H9 (cell line): ENCODE results near the gene BUD13. TPM values are rescaled to one million over a fixed set of nuclear protein-coding genes. Genes with fewer than 3 reads are reported as not detected.
A peak's percentile ranks its signal among the peaks of the same experiment; 100 is the strongest.

Experiments used
- DNase-seq: peaks from one replicate; pipeline ENCODE4 v3.0.0-alpha.2; 2017
- H2AFZ ChIP-seq: one replicate; pipeline ENCODE4 v1.6.1; 2013; ENCODE audit warnings: mild to moderate bottlenecking, low read length, control low read depth, moderate library complexity
- H2AK5ac ChIP-seq: 2 replicates; pipeline ENCODE4 v1.6.1; 2013; ENCODE audit warnings: low read length, control low read depth, mixed read lengths; ENCODE audit not compliant: insufficient read length
- H2BK120ac ChIP-seq: one replicate; pipeline ENCODE4 v1.6.1; 2013; ENCODE audit warnings: low read depth, mild to moderate bottlenecking, low read length, control low read depth, inconsistent platforms; ENCODE audit not compliant: poor library complexity, severe bottlenecking
- H2BK12ac ChIP-seq: 2 replicates; pipeline ENCODE4 v1.6.1; 2013; ENCODE audit warnings: low read length, control low read depth, mixed read lengths, low read depth; ENCODE audit not compliant: insufficient read length
- H2BK15ac ChIP-seq: 2 replicates; pipeline ENCODE4 v1.6.1; 2013; ENCODE audit warnings: low read depth, low read length, control low read depth
- H2BK20ac ChIP-seq: one replicate; pipeline ENCODE4 v1.6.1; 2013; ENCODE audit warnings: low read depth, mild to moderate bottlenecking, low read length, control low read depth, inconsistent platforms; ENCODE audit not compliant: poor library complexity, severe bottlenecking
- H2BK5ac ChIP-seq: 2 replicates; pipeline ENCODE4 v1.6.1; 2013; ENCODE audit warnings: low read length, control low read depth, mixed read lengths; ENCODE audit not compliant: insufficient read length
- H3K14ac ChIP-seq: 2 replicates; pipeline ENCODE4 v1.6.1; 2013; ENCODE audit warnings: low read length, control low read depth; ENCODE audit not compliant: insufficient read depth
- H3K18ac ChIP-seq: 2 replicates; pipeline ENCODE4 v1.6.1; 2013; ENCODE audit warnings: low read depth, mild to moderate bottlenecking, mixed read lengths, low read length, control low read depth; ENCODE audit not compliant: insufficient read length
- H3K23ac ChIP-seq: 2 replicates; pipeline ENCODE4 v1.6.1; 2013; ENCODE audit warnings: low read length, control low read depth, mixed read lengths, low read depth; ENCODE audit not compliant: insufficient read length
- H3K23me2 ChIP-seq: 2 replicates; pipeline ENCODE4 v1.6.1; 2013; ENCODE audit warnings: low read depth, mild to moderate bottlenecking, mixed read lengths, low read length, control low read depth; ENCODE audit not compliant: insufficient read length, poor library complexity, severe bottlenecking
- H3K27ac ChIP-seq: 2 replicates; pipeline ENCODE4 v1.5.1; 2013; ENCODE audit warnings: low read length, control low read depth, mixed read lengths, low read depth; ENCODE audit not compliant: insufficient read length
- H3K27me3 ChIP-seq: 2 replicates; pipeline ENCODE4 v1.6.1; 2013; ENCODE audit warnings: low read length, control low read depth, inconsistent platforms; ENCODE audit not compliant: insufficient read depth
- H3K4ac ChIP-seq: 2 replicates; pipeline ENCODE4 v1.6.1; 2013; ENCODE audit warnings: low read depth, mild to moderate bottlenecking, control low read depth, inconsistent platforms, low read length, moderate library complexity
- H3K4me1 ChIP-seq: 2 replicates; pipeline ENCODE4 v1.6.1; 2013; ENCODE audit warnings: low read length, control low read depth, inconsistent platforms; ENCODE audit not compliant: insufficient read depth
- H3K4me2 ChIP-seq: 2 replicates; pipeline ENCODE4 v1.6.1; 2013; ENCODE audit warnings: low read length, control low read depth, mixed read lengths; ENCODE audit not compliant: insufficient read length, insufficient read depth
- H3K56ac ChIP-seq: 2 replicates; pipeline ENCODE4 v1.6.1; 2013; ENCODE audit warnings: low read depth, mild to moderate bottlenecking, mixed read lengths, low read length, control low read depth; ENCODE audit not compliant: insufficient read length
- H3K79me1 ChIP-seq: 2 replicates; pipeline ENCODE4 v1.6.1; 2013; ENCODE audit warnings: low read depth, mild to moderate bottlenecking, moderate library complexity, low read length, control low read depth, inconsistent platforms; ENCODE audit not compliant: insufficient read depth, poor library complexity, severe bottlenecking
- H3K79me2 ChIP-seq: 2 replicates; pipeline ENCODE4 v1.6.1; 2013; ENCODE audit warnings: low read length, control low read depth, inconsistent platforms; ENCODE audit not compliant: insufficient read depth
- H3K9ac ChIP-seq: 2 replicates; pipeline ENCODE4 v1.6.1; 2013; ENCODE audit warnings: low read length, control low read depth, mixed read lengths; ENCODE audit not compliant: insufficient read length; ENCODE audit errors: extremely low read depth
- H3K9me3 ChIP-seq: one replicate; pipeline ENCODE4 v1.6.1; 2013; ENCODE audit warnings: low read depth, low read length, inconsistent platforms; ENCODE audit not compliant: control insufficient read depth
- H3T11ph ChIP-seq: one replicate; pipeline ENCODE4 v1.6.1; 2013; ENCODE audit warnings: mild to moderate bottlenecking, low read length, control low read depth, inconsistent platforms
- H4K20me1 ChIP-seq: one replicate; pipeline ENCODE4 v1.6.1; 2013; ENCODE audit not compliant: control insufficient read depth, insufficient read length, insufficient read depth
- H4K5ac ChIP-seq: 2 replicates; pipeline ENCODE4 v1.6.1; 2013; ENCODE audit warnings: low read depth, mild to moderate bottlenecking, mixed read lengths, low read length, control low read depth; ENCODE audit not compliant: insufficient read length
- H4K8ac ChIP-seq: replicated peaks from 2 replicates; pipeline ENCODE4 v1.6.1; 2013; ENCODE audit warnings: low read length, control low read depth, mixed read lengths, low read depth; ENCODE audit not compliant: insufficient read length
- H4K91ac ChIP-seq: 2 replicates; pipeline ENCODE4 v1.6.1; 2013; ENCODE audit warnings: low read depth, mild to moderate bottlenecking, moderate library complexity, mixed read lengths, low read length, control low read depth; ENCODE audit not compliant: insufficient read length
- H3K27ac Mint-ChIP-seq, 3 experiments: 2 replicates in 2 of 3; 3 replicates in 1 of 3; pipeline ENCODE4 v1.8.0; 2020 to 2021; ENCODE audit warnings: mixed read lengths in 3 of 3, mild to moderate bottlenecking in 1 of 3, moderate library complexity in 1 of 3
- H3K27me3 Mint-ChIP-seq: 2 replicates; pipeline ENCODE4 v1.8.0; 2021; ENCODE audit warnings: low read depth, mild to moderate bottlenecking, moderate library complexity, mixed read lengths
- H3K36me3 Mint-ChIP-seq, 3 experiments: 2 replicates in 2 of 3; 3 replicates in 1 of 3; pipeline ENCODE4 v1.8.0; 2020 to 2021; ENCODE audit warnings: low read depth in 3 of 3, mixed read lengths in 3 of 3; ENCODE audit not compliant: insufficient read depth in 1 of 3
- H3K4me1 Mint-ChIP-seq, 2 experiments: 2 replicates each; pipeline ENCODE4 v1.8.0; 2020; ENCODE audit warnings: mixed read lengths in 2 of 2
- H3K4me3 Mint-ChIP-seq, 2 experiments: 2 replicates in 1 of 2; 3 replicates in 1 of 2; pipeline ENCODE4 v1.8.0; 2020 to 2021; ENCODE audit warnings: mild to moderate bottlenecking in 2 of 2, mixed read lengths in 2 of 2, moderate library complexity in 1 of 2
- H3K9me3 Mint-ChIP-seq, 2 experiments: 2 replicates in 1 of 2; 3 replicates in 1 of 2; pipeline ENCODE4 v1.8.0; 2020; ENCODE audit warnings: mild to moderate bottlenecking in 2 of 2, mixed read lengths in 2 of 2, moderate library complexity in 1 of 2
- WGBS: extraction: QIAGEN DNeasy Blood & Tissue Kit; methylation state at CpG from one replicate; pipeline ENCODE4 v1.1.7; 2013; ENCODE audit warnings: missing lambda C conversion rate, low lambda C conversion rate, mixed read lengths; ENCODE audit not compliant: insufficient read length; ENCODE audit errors: extremely low coverage; 5-methylcytosine and 5-hydroxymethylcytosine counted together
- total RNA-seq: library from RNA; stranded (reverse); gene quantifications from 2 replicates; pipeline ENCODE4 v1.2.1, GENCODE V29; 2021
- TF ChIP-seq, protein P1 (sequence below): fragments of 200-600 bp; sonication (generic); conservative IDR thresholded peaks from 3 replicates; pipeline ENCODE4 v1.8.0; 2021; ENCODE audit warnings: antibody characterized with exemption, mild to moderate bottlenecking

BUD13 gene
- total RNA-seq, 1 experiment from 2014 or later = 30.0 TPM

DNA sequence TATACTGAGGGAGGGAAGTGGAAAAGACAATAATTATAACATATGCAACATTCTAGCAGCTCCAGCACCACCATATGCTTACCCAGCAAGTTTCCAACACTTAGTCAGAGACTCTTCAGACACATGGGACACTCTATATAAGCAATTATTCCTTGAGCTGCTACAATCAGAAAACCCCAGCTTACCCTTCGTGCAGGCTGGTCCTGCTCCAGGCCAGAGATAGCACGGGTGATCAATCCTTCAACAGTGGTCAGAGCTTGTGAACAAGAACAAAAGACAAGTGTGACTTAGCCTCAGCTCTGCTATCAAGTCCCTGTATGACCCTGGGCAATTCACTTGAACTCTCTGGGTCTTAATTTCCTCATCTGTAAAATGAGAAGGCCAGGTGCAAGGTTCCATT, 13.5 kb upstream of the BUD13 start:
- Histone ChIP-seq H3K23me2 (peaks cover 13% of the 10 kb centered on the region), H4K5ac (no peak overlapping the region), H3K27me3 (no peaks in the 10 kb centered on the region; the same call in 1 of the 2 replicates), H3K4me1 (no peaks in the 10 kb centered on the region; the same call in 1 of the 2 replicates), H3K14ac (no peak overlapping the region), H2AK5ac (no peak overlapping the region), H2BK5ac (no peak overlapping the region), H3K23ac (no peak overlapping the region), H3K56ac (no peak overlapping the region), H2BK120ac (no peak overlapping the region), H2AFZ (no peak overlapping the region), H3T11ph (no peak overlapping the region), H3K27ac (no peak overlapping the region), H3K18ac (no peak overlapping the region), H3K9ac (no peak overlapping the region), H4K8ac (no peak overlapping the region), H3K9me3 (no peaks in the 10 kb centered on the region), H3K4me2 (no peak overlapping the region), H3K79me1 (peaks cover 5% of the 10 kb centered on the region), H3K4ac (no peak overlapping the region), H4K91ac (no peak overlapping the region), H2BK12ac (no peak overlapping the region), H2BK15ac (no peak overlapping the region), H3K79me2 (peaks cover 2% of the 10 kb centered on the region; the same call in 1 of the 2 replicates), H2BK20ac (no peak overlapping the region), H4K20me1 (no peaks in the 10 kb centered on the region)
- Mint-ChIP-seq H3K36me3 (peaks cover 38 to 59% (median 57%) of the 10 kb centered on the region in 3 experiments), H3K27ac (no peak overlapping the region), H3K27me3 (peaks cover 22% of the 10 kb centered on the region), H3K9me3 (no peaks in the 10 kb centered on the region), H3K4me3 (peak overlapping the region; percentile 88 to 91; a peak in 4 of 5 replicates), H3K4me1 (peaks cover 15 to 16% of the 10 kb centered on the region in 2 experiments)
- no CpG with 5 or more reads among the region's 2 CpGs for WGBS
- TF ChIP-seq, protein P1, sequence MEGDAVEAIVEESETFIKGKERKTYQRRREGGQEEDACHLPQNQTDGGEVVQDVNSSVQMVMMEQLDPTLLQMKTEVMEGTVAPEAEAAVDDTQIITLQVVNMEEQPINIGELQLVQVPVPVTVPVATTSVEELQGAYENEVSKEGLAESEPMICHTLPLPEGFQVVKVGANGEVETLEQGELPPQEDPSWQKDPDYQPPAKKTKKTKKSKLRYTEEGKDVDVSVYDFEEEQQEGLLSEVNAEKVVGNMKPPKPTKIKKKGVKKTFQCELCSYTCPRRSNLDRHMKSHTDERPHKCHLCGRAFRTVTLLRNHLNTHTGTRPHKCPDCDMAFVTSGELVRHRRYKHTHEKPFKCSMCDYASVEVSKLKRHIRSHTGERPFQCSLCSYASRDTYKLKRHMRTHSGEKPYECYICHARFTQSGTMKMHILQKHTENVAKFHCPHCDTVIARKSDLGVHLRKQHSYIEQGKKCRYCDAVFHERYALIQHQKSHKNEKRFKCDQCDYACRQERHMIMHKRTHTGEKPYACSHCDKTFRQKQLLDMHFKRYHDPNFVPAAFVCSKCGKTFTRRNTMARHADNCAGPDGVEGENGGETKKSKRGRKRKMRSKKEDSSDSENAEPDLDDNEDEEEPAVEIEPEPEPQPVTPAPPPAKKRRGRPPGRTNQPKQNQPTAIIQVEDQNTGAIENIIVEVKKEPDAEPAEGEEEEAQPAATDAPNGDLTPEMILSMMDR = no peak
- DNase-seq = no peak
